HEK293 (cell line): ENCODE data around the gene GRN.

Source experiments
- CTCF ChIA-PET: fragments of 350-600 bp; formaldehyde crosslinking; extraction: SDS; loops from one replicate; lab custom pipeline; 2021; ENCODE audit warnings: antibody characterized with exemption; lab: Yijun Ruan, JAX
- POLR2A ChIA-PET: fragments of 300-600 bp; formaldehyde crosslinking; extraction: SDS; loops from one replicate; lab custom pipeline; 2020; ENCODE audit warnings: antibody characterized with exemption, inconsistent platforms; lab: Yijun Ruan, JAX
- H3K27ac ChIP-seq: fragments of 200-500 bp; sonication (Bioruptor generic); 2 replicates; pipeline ENCODE4 v1.5.1; 2014; ENCODE audit warnings: low read depth, low read length, control low read depth, inconsistent platforms; ENCODE audit errors: extremely low read depth
- H3K36me3 ChIP-seq, 2 experiments: fragments of 200-500 bp in 1 of 2; sonication (Bioruptor generic) in 1 of 2; 1 replicate in 1 of 2; 2 replicates in 1 of 2; pipeline ENCODE4 v1.5.1; 2014 to 2017; ENCODE audit warnings: inconsistent platforms in 2 of 2, low read length in 2 of 2; ENCODE audit not compliant: control insufficient read depth in 2 of 2, insufficient read depth in 1 of 2
- H3K4me1 ChIP-seq: fragments of 200-500 bp; sonication (Bioruptor generic); 2 replicates; pipeline ENCODE4 v1.5.1; 2014; ENCODE audit warnings: mild to moderate bottlenecking, low read length, inconsistent platforms; ENCODE audit not compliant: control insufficient read depth, insufficient read depth
- H3K4me3 ChIP-seq: 2 replicates; pipeline ENCODE4 v1.5.1; 2011; ENCODE audit warnings: low read depth, mild to moderate bottlenecking, control low read depth, low read length, moderate library complexity
- H3K9me3 ChIP-seq: fragments of 200-500 bp; sonication (Bioruptor generic); 2 replicates; pipeline ENCODE4 v1.5.1; 2014; ENCODE audit warnings: low read depth, low read length, inconsistent platforms; ENCODE audit not compliant: control insufficient read depth, insufficient read depth
- AEBP2 ChIP-seq: fragments of 450-650 bp; formaldehyde crosslinking; IDR thresholded peaks from 2 replicates; pipeline ENCODE4 v1.5.1; 2016; ENCODE audit warnings: missing biosample characterization, missing genetic modification characterization, borderline replicate concordance
- GLI4 ChIP-seq: fragments of 450-650 bp; formaldehyde crosslinking; IDR thresholded peaks from 2 replicates; pipeline ENCODE4 v1.5.1; 2016; ENCODE audit warnings: missing biosample characterization, missing genetic modification characterization
- KLF8 ChIP-seq: fragments of 450-650 bp; formaldehyde crosslinking; IDR thresholded peaks from 2 replicates; pipeline ENCODE4 v1.5.1; 2016; ENCODE audit warnings: missing biosample characterization, missing genetic modification characterization
- PRDM1 ChIP-seq: fragments of 450-650 bp; formaldehyde crosslinking; IDR thresholded peaks from 2 replicates; pipeline ENCODE4; 2016; ENCODE audit warnings: missing biosample characterization, missing genetic modification characterization
- SP3 ChIP-seq: fragments of 450-650 bp; formaldehyde crosslinking; IDR thresholded peaks from 2 replicates; pipeline ENCODE4 v1.5.1; 2016; ENCODE audit warnings: missing biosample characterization, missing genetic modification characterization
- TRIM28 ChIP-seq: IDR thresholded peaks from 2 replicates; pipeline ENCODE4 v1.6.1; 2011; ENCODE audit warnings: low read length, control low read depth, borderline replicate concordance
- ZBTB20 ChIP-seq: fragments of 450-650 bp; formaldehyde crosslinking; IDR thresholded peaks from 2 replicates; pipeline ENCODE4 v1.5.1; 2016; ENCODE audit warnings: missing biosample characterization, missing genetic modification characterization
- ZFHX2 ChIP-seq: fragments of 450-650 bp; formaldehyde crosslinking; conservative IDR thresholded peaks from 2 replicates; pipeline ENCODE4 v1.5.1; 2016; ENCODE audit warnings: missing biosample characterization, missing genetic modification characterization
- ZNF114 ChIP-seq: fragments of 450-650 bp; formaldehyde crosslinking; IDR thresholded peaks from 2 replicates; pipeline ENCODE4 v1.5.0; 2017; ENCODE audit warnings: missing biosample characterization, missing genetic modification characterization
- ZNF221 ChIP-seq: fragments of 450-650 bp; formaldehyde crosslinking; IDR thresholded peaks from 2 replicates; pipeline ENCODE4 v1.5.1; 2017; ENCODE audit warnings: missing biosample characterization, missing genetic modification characterization, borderline replicate concordance
- ZNF394 ChIP-seq: fragments of 450-650 bp; formaldehyde crosslinking; IDR thresholded peaks from 2 replicates; pipeline ENCODE4 v1.5.1; 2016; ENCODE audit warnings: missing biosample characterization, missing genetic modification characterization, mild to moderate bottlenecking, moderate library complexity, borderline replicate concordance
- ZNF521 ChIP-seq: fragments of 450-650 bp; formaldehyde crosslinking; IDR thresholded peaks from 2 replicates; pipeline ENCODE4 v1.5.1; 2017; ENCODE audit warnings: missing biosample characterization, mild to moderate bottlenecking, missing genetic modification characterization
- ZNF664 ChIP-seq: fragments of 450-650 bp; formaldehyde crosslinking; IDR thresholded peaks from 2 replicates; pipeline ENCODE4 v1.5.1; 2016; ENCODE audit warnings: missing biosample characterization, missing genetic modification characterization
- ZNF76 ChIP-seq: fragments of 450-650 bp; formaldehyde crosslinking; IDR thresholded peaks from 2 replicates; pipeline ENCODE4; 2016; ENCODE audit warnings: low read depth, missing biosample characterization, missing genetic modification characterization, borderline replicate concordance
- ZNF843 ChIP-seq: fragments of 450-650 bp; formaldehyde crosslinking; IDR thresholded peaks from 2 replicates; pipeline ENCODE4 v1.5.1; 2016; ENCODE audit warnings: missing biosample characterization, missing genetic modification characterization
- ZSCAN5A ChIP-seq: fragments of 450-650 bp; formaldehyde crosslinking; IDR thresholded peaks from 2 replicates; pipeline ENCODE4 v1.5.1; 2016; ENCODE audit warnings: missing biosample characterization, missing genetic modification characterization
- TF ChIP-seq, protein P1 (sequence below): fragments of 450-650 bp; formaldehyde crosslinking; IDR thresholded peaks from 2 replicates; pipeline ENCODE4 v1.5.1; 2017; ENCODE audit warnings: missing biosample characterization, missing genetic modification characterization
- TF ChIP-seq, protein P2 (sequence below): fragments of 450-650 bp; formaldehyde crosslinking; IDR thresholded peaks from 2 replicates; pipeline ENCODE4 v1.5.1; 2016; ENCODE audit warnings: missing biosample characterization, missing genetic modification characterization
- TF ChIP-seq, protein P3 (sequence below): fragments of 450-650 bp; formaldehyde crosslinking; IDR thresholded peaks from 2 replicates; pipeline ENCODE4 v1.5.1; 2017; ENCODE audit warnings: missing biosample characterization, mild to moderate bottlenecking, missing genetic modification characterization, moderate library complexity
- TF ChIP-seq, protein P4 (sequence below): fragments of 450-650 bp; formaldehyde crosslinking; IDR thresholded peaks from 2 replicates; pipeline ENCODE4 v1.5.1; 2017; ENCODE audit warnings: missing biosample characterization, missing genetic modification characterization
- TF ChIP-seq, protein P5 (sequence below): fragments of 450-650 bp; formaldehyde crosslinking; IDR thresholded peaks from 2 replicates; pipeline ENCODE4 v1.5.1; 2016; ENCODE audit warnings: missing biosample characterization, missing genetic modification characterization, low read depth

Gene GRN

GRCh38 chr17:44331249-44331760, 13.8 kb upstream of the GRN start (continued):
- TF ChIP-seq SP3 (tag by site-specific recombination) = no peak
- TF ChIP-seq PRDM1 (tag by site-specific recombination) = no peak

- H3K4me1 ChIP-seq = peaks cover 4% of the 10 kb centered on the region
- no peaks in the 10 kb centered on the region for H3K9me3 ChIP-seq
- no peaks in the 10 kb centered on the region for H3K36me3 ChIP-seq
- TF ChIP-seq TRIM28 (no peak), ZNF114 (tag by site-specific recombination) (no peak), ZBTB20 (no peak), GLI4 (no peak), ZNF221 (tag by site-specific recombination) (no peak), ZNF843 (tag by site-specific recombination) (no peak), ZSCAN5A (tag by site-specific recombination) (no peak), ZNF394 (tag by site-specific recombination) (no peak), ZNF664 (tag by site-specific recombination) (no peak), ZNF76 (tag by site-specific recombination) (no peak), AEBP2 (tag by site-specific recombination) (no peak), KLF8 (no peak), ZFHX2 (tag by site-specific recombination) (no peak), ZNF521 (tag by site-specific recombination) (no peak)
- TF ChIP-seq, protein P1, sequence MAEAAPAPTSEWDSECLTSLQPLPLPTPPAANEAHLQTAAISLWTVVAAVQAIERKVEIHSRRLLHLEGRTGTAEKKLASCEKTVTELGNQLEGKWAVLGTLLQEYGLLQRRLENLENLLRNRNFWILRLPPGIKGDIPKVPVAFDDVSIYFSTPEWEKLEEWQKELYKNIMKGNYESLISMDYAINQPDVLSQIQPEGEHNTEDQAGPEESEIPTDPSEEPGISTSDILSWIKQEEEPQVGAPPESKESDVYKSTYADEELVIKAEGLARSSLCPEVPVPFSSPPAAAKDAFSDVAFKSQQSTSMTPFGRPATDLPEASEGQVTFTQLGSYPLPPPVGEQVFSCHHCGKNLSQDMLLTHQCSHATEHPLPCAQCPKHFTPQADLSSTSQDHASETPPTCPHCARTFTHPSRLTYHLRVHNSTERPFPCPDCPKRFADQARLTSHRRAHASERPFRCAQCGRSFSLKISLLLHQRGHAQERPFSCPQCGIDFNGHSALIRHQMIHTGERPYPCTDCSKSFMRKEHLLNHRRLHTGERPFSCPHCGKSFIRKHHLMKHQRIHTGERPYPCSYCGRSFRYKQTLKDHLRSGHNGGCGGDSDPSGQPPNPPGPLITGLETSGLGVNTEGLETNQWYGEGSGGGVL (tag by site-specific recombination) = no peak
- TF ChIP-seq, protein P2, sequence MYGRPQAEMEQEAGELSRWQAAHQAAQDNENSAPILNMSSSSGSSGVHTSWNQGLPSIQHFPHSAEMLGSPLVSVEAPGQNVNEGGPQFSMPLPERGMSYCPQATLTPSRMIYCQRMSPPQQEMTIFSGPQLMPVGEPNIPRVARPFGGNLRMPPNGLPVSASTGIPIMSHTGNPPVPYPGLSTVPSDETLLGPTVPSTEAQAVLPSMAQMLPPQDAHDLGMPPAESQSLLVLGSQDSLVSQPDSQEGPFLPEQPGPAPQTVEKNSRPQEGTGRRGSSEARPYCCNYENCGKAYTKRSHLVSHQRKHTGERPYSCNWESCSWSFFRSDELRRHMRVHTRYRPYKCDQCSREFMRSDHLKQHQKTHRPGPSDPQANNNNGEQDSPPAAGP (tag by site-specific recombination) = no peak
- TF ChIP-seq, protein P3, sequence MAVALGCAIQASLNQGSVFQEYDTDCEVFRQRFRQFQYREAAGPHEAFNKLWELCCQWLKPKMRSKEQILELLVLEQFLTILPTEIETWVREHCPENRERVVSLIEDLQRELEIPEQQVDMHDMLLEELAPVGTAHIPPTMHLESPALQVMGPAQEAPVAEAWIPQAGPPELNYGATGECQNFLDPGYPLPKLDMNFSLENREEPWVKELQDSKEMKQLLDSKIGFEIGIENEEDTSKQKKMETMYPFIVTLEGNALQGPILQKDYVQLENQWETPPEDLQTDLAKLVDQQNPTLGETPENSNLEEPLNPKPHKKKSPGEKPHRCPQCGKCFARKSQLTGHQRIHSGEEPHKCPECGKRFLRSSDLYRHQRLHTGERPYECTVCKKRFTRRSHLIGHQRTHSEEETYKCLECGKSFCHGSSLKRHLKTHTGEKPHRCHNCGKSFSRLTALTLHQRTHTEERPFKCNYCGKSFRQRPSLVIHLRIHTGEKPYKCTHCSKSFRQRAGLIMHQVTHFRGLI (tag by site-specific recombination) = no peak
- TF ChIP-seq, protein P4, sequence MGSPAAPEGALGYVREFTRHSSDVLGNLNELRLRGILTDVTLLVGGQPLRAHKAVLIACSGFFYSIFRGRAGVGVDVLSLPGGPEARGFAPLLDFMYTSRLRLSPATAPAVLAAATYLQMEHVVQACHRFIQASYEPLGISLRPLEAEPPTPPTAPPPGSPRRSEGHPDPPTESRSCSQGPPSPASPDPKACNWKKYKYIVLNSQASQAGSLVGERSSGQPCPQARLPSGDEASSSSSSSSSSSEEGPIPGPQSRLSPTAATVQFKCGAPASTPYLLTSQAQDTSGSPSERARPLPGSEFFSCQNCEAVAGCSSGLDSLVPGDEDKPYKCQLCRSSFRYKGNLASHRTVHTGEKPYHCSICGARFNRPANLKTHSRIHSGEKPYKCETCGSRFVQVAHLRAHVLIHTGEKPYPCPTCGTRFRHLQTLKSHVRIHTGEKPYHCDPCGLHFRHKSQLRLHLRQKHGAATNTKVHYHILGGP = no peak
- TF ChIP-seq, protein P5, sequence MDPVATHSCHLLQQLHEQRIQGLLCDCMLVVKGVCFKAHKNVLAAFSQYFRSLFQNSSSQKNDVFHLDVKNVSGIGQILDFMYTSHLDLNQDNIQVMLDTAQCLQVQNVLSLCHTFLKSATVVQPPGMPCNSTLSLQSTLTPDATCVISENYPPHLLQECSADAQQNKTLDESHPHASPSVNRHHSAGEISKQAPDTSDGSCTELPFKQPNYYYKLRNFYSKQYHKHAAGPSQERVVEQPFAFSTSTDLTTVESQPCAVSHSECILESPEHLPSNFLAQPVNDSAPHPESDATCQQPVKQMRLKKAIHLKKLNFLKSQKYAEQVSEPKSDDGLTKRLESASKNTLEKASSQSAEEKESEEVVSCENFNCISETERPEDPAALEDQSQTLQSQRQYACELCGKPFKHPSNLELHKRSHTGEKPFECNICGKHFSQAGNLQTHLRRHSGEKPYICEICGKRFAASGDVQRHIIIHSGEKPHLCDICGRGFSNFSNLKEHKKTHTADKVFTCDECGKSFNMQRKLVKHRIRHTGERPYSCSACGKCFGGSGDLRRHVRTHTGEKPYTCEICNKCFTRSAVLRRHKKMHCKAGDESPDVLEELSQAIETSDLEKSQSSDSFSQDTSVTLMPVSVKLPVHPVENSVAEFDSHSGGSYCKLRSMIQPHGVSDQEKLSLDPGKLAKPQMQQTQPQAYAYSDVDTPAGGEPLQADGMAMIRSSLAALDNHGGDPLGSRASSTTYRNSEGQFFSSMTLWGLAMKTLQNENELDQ (tag by site-specific recombination) = no peak
- TF ChIP-seq, all 188 proteins: peak for 0
- CTCF ChIA-PET = interaction anchor here (0.6 to 3.7 kb wide), 6 partner anchors 9 to 480 kb away, joined by 3 to 33 read pairs (median 4); no protein-coding TSS in a partner anchor
- H3K27ac ChIP-seq = no peak overlapping the region
- no peak overlapping the region for H3K4me3 ChIP-seq
- POLR2A ChIA-PET = interaction anchor here (1.5 to 3.7 kb wide), 2 partner anchors 11 to 112 kb away, joined by 3 to 18 read pairs; partner anchors contain the start of gene GRN
Measured at GRCh38 chr17:44333371-44333770, 11.7 kb upstream of the GRN start.
